ENCODE data around the gene GSTM3. TPM values are rescaled to one million over a fixed set of nuclear protein-coding genes. Genes with fewer than 3 reads are reported as not detected.
"Not testable (repeated sequence)": the region's sequence is repeated elsewhere in the genome, so short reads cannot be mapped to it uniquely, and the experiment has no call there.

GSTM3 gene
- total RNA-seq, 1 donor from 2014 or later: 11.5 TPM

DNA sequence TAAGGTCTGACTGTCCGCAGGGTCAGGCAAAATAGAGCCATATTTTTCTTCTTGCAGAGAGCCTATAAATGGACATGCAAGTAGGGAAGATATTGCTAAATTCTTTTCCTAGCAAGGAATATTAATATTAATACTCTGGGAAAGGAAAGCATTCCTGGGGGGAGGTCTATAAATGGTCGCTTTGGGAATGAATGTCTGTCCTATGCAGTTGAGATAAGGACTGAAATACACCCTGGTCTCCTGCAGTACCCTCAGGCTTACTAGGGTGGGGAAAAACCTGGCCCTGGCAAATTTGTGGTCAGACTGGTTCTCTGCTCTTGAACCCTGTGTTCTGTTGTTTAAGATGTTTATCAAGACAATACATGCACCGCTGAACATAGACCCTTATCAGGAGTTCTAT is 37.9 kb downstream of the GSTM3 start:
- not testable (repeated sequence) for DNase-seq (ENCODE audit: low read depth)

DNA sequence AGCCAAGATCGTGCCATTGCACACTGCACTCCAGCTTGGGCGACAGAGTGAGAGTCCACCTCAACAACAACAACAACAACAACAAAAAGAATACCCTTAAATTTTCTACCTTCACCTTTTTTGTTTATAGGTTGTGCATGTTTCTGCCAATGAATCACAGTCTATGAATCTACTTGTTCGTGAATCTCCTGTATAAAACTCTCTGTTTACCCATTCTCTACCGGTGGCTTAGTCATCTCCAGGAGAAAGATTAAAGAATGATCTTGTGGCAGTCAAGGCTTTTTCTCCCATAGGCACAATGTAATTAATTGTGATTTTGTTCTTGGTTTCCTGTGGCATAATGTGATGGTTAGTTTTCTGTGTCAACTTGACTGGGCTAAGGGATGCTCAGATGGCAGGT is 43.0 kb downstream of the GSTM3 start:
- DNase-seq (ENCODE audit: low read depth): not testable (repeated sequence)

DNA sequence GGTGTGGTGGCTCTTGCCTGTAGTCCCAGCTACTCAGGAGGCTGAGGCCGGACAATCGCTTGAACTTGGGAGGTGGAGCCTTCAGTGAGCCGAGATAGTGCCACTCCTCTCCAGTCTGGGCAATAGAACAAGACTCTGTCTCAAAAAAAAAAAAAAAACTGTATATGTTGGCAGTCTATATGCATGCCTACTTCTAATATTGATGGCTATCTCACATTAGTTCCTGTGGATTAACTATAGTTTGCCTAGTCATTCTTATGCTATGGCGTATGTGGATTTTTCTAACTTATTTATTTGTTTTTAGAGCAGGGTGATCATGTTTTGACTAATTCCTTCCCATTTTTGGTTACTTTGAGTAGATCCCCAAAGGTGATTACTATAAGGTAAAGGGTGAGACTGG is 43.8 kb downstream of the GSTM3 start:
- DNase-seq (ENCODE audit: low read depth): no peak

DNA sequence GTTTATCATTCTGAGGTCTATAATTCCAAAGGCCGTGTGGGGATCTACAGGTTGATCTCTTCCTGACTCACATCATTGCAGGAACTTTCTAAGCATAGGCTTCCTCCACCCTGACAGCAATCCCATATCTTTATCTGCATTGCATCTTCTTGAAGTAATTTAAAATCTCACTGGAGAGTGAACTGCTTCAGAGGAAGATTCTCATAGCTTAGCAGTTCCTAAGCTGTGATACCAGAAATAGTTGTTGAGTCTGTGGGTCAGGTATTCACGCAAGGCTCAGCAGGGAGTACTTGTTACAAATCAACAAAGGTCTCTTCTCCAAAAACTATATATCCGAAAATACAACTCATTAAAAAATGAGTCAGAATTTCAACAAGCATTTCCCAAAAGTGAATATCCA is 45.7 kb downstream of the GSTM3 start:
- DNase-seq (ENCODE audit: low read depth): not testable (repeated sequence)

DNA sequence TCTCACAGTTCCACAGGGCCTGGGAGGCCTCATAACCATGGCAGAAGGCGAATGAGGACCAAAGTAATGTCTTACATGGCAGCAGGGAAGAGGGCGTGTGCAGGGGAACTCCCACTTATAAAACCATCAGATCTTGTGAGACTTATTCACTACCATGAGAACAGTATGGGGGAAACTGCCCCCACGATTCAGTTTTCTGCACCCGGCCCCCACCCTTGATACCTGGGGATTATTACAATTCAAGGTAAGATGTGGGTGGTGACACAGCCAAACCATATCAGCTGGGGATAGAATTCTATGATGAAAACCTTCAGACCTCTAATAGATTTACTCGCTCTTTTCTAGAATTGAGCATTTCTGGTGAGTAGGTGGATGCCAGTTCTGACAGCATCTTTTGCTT is 46.4 kb downstream of the GSTM3 start:
- not testable (repeated sequence) for DNase-seq (ENCODE audit: low read depth)

DNA sequence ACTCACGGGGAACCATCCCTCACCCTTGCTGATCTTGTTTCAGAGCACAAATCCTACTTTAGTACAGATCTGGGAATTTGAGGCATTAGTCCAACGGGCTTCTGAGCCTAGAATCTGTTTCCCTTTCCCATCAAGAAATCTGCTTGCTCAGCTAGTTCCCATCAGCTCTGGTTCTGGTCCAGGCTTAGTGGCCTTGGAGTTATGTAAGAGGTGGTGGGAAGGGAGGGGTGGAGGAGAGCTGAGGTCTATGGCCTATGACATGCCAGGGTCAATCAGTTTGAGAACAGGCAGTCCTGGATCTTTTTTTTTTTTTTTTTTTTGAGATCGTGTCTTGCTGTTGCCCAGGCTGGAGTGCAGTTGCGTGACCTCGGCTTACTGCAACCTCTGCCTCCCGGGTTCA is 49.1 kb downstream of the GSTM3 start:
- no peak for DNase-seq (ENCODE audit: low read depth)

DNA sequence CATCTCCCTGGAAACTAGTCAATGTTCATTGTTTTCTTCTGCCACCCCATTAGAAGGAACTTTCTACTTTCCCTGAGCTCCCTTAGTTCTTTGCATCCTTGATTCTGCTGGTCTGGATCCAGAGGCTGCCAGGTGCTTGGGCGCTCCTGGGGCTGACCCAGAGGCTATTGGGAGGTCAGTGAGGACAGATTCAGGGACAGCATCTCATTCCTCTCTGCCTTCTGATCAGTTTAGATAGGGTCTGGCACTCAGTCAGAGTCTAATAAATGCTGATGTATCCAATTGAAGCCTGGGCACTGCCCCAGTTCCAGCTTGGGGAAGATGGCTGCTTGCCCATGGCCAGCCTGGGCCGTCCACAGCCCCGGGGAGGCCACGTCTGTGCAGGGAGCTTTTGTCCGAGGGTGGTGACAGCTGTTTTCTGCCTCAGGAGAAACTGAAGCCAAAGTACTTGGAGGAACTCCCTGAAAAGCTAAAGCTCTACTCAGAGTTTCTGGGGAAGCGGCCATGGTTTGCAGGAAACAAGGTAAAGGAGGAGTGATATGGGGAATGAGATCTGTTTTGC is 50.9 kb downstream of the GSTM3 start:
- DNase-seq (ENCODE audit: low read depth): peak; percentile 8

DNA sequence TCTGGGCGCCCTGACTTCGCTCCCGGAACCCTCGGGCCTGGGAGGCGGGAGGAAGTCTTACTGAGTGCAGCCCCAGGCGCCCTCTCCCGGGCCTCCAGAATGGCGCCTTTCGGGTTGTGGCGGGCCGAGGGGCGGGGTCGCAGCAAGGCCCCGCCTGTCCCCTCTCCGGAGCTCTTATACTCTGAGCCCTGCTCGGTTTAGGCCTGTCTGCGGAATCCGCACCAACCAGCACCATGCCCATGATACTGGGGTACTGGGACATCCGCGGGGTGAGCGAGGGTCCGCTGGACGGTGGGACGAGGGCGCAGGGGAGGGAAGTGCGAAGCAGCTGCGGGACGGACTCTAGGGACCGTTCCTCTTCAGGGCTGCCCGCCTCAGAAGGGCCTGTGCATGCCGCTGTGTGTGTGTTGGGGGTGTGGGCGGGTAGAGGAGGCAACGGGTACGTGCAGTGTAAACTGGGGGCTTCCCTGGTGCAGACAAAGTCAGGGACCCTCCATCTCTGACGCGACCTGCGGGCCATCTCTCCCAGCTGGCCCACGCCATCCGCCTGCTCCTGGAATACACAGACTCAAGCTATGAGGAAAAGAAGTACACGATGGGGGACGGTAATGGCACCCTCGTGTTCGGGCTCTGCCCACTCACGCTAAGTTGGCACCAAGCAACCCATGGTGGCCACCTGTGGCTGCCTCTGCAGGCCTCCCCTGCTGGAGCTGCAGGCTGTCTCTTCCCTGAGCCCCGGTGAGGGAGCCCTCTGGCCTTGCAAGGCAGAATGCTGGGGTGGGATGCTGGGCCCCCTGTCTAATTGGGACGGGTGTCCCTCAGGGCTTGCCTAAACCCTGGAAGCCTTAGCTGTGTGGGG is 53.0 kb downstream of the GSTM3 start, which contains the start of gene GSTM1:
GSTM1 (plus strand) TSS at position 177 of the 859 bp plus-strand sequence; CDS start at position 234, 57 bp downstream.
- peak; percentile 5 for DNase-seq (ENCODE audit: low read depth)

DNA sequence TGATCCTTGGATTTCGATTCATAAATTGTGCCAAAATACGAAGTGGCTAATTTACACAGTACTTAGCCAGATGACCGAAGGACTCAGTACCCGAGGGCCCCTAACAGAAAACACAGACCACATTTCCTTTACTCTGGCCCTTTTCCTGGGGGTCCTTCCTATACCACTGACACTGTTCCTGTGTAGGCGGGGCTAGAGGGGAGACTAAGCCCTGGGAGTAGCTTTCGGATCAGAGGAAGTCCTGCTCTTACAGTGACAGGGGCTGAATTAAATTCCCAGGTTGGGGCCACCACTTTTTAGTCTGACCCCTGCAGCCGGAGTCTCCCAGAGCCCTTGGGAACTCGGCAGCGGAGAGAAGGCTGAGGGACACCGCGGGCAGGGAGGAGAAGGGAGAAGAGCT is 53.7 kb downstream of the GSTM3 start:
- DNase-seq (ENCODE audit: low read depth): not testable (repeated sequence)

DNA sequence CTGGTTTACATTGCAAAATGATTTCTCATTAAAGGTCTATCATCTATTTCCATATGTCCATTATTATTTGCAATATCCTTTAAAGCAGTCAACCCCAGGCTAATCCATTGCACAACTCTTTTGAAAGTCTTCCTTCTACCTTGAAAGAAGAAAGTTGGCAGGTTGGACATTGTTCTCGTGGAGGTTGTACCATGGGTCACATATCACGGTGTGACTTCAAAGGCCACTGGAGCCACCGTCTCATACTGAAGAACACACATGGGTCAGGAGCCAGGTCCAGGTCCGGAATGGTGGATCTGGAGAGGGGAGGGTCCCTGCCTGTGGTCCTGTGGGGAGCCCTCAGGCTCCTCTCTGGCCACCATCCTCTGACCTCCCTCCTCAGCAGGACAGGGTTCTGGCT is 54.9 kb downstream of the GSTM3 start:
- not testable (repeated sequence) for DNase-seq (ENCODE audit: low read depth)

DNA sequence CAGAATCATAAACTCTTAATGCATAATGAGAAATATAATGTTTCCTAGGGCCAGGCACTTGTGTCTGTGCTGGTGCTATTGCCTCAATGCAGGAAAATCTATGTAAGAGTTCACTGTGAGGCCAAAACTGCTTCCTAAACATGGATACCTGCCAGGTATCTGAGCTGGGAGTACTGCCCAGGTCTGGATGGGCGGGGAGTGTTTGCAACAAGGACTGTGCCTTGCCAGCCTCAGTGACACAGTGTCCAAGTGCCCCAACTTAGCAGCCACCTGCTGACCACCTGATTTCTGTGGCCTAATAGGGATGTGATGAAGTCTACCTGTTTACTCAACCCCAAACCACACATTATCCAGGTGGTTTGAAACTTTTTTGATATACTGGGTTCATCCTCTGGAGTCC is 55.4 kb downstream of the GSTM3 start:
- DNase-seq (ENCODE audit: low read depth): not testable (repeated sequence)

DNA sequence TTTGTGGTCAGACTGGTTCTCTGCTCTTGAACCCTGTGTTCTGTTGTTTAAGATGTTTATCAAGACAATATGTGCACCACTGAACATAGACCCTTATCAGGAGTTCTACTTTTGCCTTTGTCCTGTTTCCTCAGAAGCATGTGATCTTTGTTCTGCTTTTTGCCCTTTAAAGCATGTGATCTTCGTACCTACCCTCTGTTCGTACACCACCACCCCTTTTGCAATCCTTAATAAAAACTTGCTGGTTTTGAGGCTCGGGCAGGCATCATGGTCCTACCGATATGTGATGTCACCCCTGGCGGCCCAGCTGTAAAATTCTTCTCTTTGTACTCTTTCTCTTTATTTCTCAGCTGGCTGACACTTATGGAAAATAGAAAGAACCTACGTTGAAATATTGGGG is 56.1 kb downstream of the GSTM3 start:
- DNase-seq (ENCODE audit: low read depth): not testable (repeated sequence)

Other genes starting within 250 kb of the GSTM3 start
- 3.9 and 6.1 TPM in 2 replicates for gene CYB561D1, start 246.9 kb downstream of the GSTM3 start, total RNA-seq
- gene AMIGO1, start 231.3 kb downstream of the GSTM3 start, total RNA-seq: 0.37 and 0.42 TPM in 2 replicates
- gene GPR61, start 201.2 kb downstream of the GSTM3 start, total RNA-seq: 0.13 and 0.21 TPM in 2 replicates
- gene GNAI3, start 192.4 kb downstream of the GSTM3 start, total RNA-seq: 6.0 and 6.6 TPM in 2 replicates
- gene GNAT2, start 121.4 kb downstream of the GSTM3 start, total RNA-seq: 0.13 TPM in 1 of 2 replicates, not detected in the other
- gene AMPD2, start 121.2 kb downstream of the GSTM3 start, total RNA-seq: 54.9 and 60.4 TPM in 2 replicates
- 5.5 and 5.8 TPM in 2 replicates for gene GSTM4, start 84.9 kb downstream of the GSTM3 start, total RNA-seq
- gene GSTM2, start 73.0 kb downstream of the GSTM3 start, total RNA-seq: 22.6 and 28.5 TPM in 2 replicates
- gene GSTM1, start 53.2 kb downstream of the GSTM3 start, total RNA-seq: 0.48 and 0.83 TPM in 2 replicates
- not detected in 2 replicates for gene GSTM5, start 28.8 kb downstream of the GSTM3 start, total RNA-seq
- gene EPS8L3, start 22.9 kb upstream of the GSTM3 start, total RNA-seq: not detected in 2 replicates
- gene CSF1, start 169.8 kb upstream of the GSTM3 start, total RNA-seq: 33.8 and 34.9 TPM in 2 replicates
- 36.3 and 41.5 TPM in 2 replicates for gene AHCYL1, start 243.7 kb upstream of the GSTM3 start, total RNA-seq